Endothelial cell (in vitro differentiated cells): ENCODE data around the gene TBC1D19. TPM values are rescaled to one million over a fixed set of nuclear protein-coding genes. Genes with fewer than 3 reads are reported as not detected.

Source experiments
- DNase-seq: peaks from one replicate; pipeline ENCODE4 v3.0.0; 2021; ENCODE audit warnings: low spot score
- H3K27ac Mint-ChIP-seq: one replicate; pipeline ENCODE4 v1.8.0; 2021; ENCODE audit warnings: mixed read lengths, inconsistent platforms; ENCODE audit not compliant: unreplicated experiment
- H3K27me3 Mint-ChIP-seq: one replicate; pipeline ENCODE4 v1.8.0; 2021; ENCODE audit warnings: mild to moderate bottlenecking, moderate library complexity, mixed read lengths, inconsistent platforms; ENCODE audit not compliant: unreplicated experiment
- H3K36me3 Mint-ChIP-seq: one replicate; pipeline ENCODE4 v1.8.0; 2021; ENCODE audit warnings: mild to moderate bottlenecking, low read depth, mixed read lengths, inconsistent platforms; ENCODE audit not compliant: unreplicated experiment
- H3K4me1 Mint-ChIP-seq: one replicate; pipeline ENCODE4 v1.8.0; 2021; ENCODE audit warnings: mild to moderate bottlenecking, mixed read lengths, inconsistent platforms; ENCODE audit not compliant: unreplicated experiment
- H3K4me3 Mint-ChIP-seq: one replicate; pipeline ENCODE4 v1.8.0; 2021; ENCODE audit warnings: mild to moderate bottlenecking, mixed read lengths, inconsistent platforms; ENCODE audit not compliant: unreplicated experiment
- H3K9me3 Mint-ChIP-seq: one replicate; pipeline ENCODE4 v1.8.0; 2021; ENCODE audit warnings: mixed read lengths, inconsistent platforms; ENCODE audit not compliant: unreplicated experiment
- CTCF ChIP-seq: fragments of 200-600 bp; sonication (generic); IDR thresholded peaks from one replicate; pipeline ENCODE4 v1.5.0; 2021; ENCODE audit warnings: antibody characterized with exemption; ENCODE audit not compliant: unreplicated experiment
- total RNA-seq: library from RNA; stranded (reverse); fragmentation: NEBNext Ultra II Directional; extraction: Animal tissue kit (Norgen Biotek cat#: 25700); gene quantifications from one replicate; pipeline ENCODE4 v1.2.1, GENCODE V29; 2021; ENCODE audit not compliant: unreplicated experiment

Gene TBC1D19
- total RNA-seq, 1 donor from 2014 or later = 5.2 TPM

GRCh38 chr4:26596843-26597242, 13.0 kb downstream of the TBC1D19 start:
- TF ChIP-seq CTCF = no peak
- Mint-ChIP-seq H3K9me3 (no peaks in the 10 kb centered on the region), H3K36me3 (no peaks in the 10 kb centered on the region), H3K27ac (no peak overlapping the region), H3K4me3 (no peak overlapping the region), H3K27me3 (peaks cover 3% of the 10 kb centered on the region), H3K4me1 (no peaks in the 10 kb centered on the region)
- no peak for DNase-seq

- no peak for DNase-seq
- no peaks in the 10 kb centered on the region for H3K9me3 Mint-ChIP-seq
- no peaks in the 10 kb centered on the region for H3K36me3 Mint-ChIP-seq
- H3K4me3 Mint-ChIP-seq = no peak overlapping the region
- TF ChIP-seq CTCF = no peak
- H3K27ac Mint-ChIP-seq = no peak overlapping the region
- peaks cover 3% of the 10 kb centered on the region for H3K27me3 Mint-ChIP-seq
- H3K4me1 Mint-ChIP-seq = no peaks in the 10 kb centered on the region
These were observed 17.3 kb downstream of the TBC1D19 start for GRCh38 chr4:26601204-26601603.

- no peak overlapping the region for H3K4me3 Mint-ChIP-seq
- no peaks in the 10 kb centered on the region for H3K36me3 Mint-ChIP-seq
- no peak for TF ChIP-seq CTCF
- no peaks in the 10 kb centered on the region for H3K9me3 Mint-ChIP-seq
- H3K4me1 Mint-ChIP-seq = peaks cover 8% of the 10 kb centered on the region
- DNase-seq = no peak
- H3K27ac Mint-ChIP-seq = no peak overlapping the region
- no peaks in the 10 kb centered on the region for H3K27me3 Mint-ChIP-seq
These were observed 23.9 kb downstream of the TBC1D19 start for GRCh38 chr4:26607776-26608175.

GRCh38 chr4:26609391-26609790, 25.5 kb downstream of the TBC1D19 start:
- Mint-ChIP-seq H3K27me3 (no peaks in the 10 kb centered on the region), H3K4me3 (no peak overlapping the region), H3K4me1 (peaks cover 8% of the 10 kb centered on the region), H3K36me3 (no peaks in the 10 kb centered on the region), H3K9me3 (no peaks in the 10 kb centered on the region), H3K27ac (no peak overlapping the region)
- no peak for TF ChIP-seq CTCF
- no peak for DNase-seq

- TF ChIP-seq CTCF = no peak
- H3K36me3 Mint-ChIP-seq = no peaks in the 10 kb centered on the region
- H3K9me3 Mint-ChIP-seq = no peaks in the 10 kb centered on the region
- no peak for DNase-seq
- peaks cover 8% of the 10 kb centered on the region for H3K4me1 Mint-ChIP-seq
- no peaks in the 10 kb centered on the region for H3K27me3 Mint-ChIP-seq
- no peak overlapping the region for H3K27ac Mint-ChIP-seq
- no peak overlapping the region for H3K4me3 Mint-ChIP-seq
These were observed 26.0 kb downstream of the TBC1D19 start for GRCh38 chr4:26609868-26610267.
